Measurements from ENCODE around the gene PTPRB. TPM values are rescaled to one million over a fixed set of nuclear protein-coding genes. Genes with fewer than 3 reads are reported as not detected.

Gene PTPRB
- total and polyA plus RNA-seq, 2 experiments from 2014 or later = 0.36 to 1.7 TPM

- Histone ChIP-seq H3K27me3 (no peaks in the 10 kb centered on the region), H3K27ac (no peak overlapping the region)
- 97% methylated on average over 2 of the region's 2 CpGs for WGBS (ENCODE audit: low lambda C conversion rate, missing lambda C conversion rate)
Observed at GRCh38 chr12:70583251-70583650, 54.0 kb downstream of the PTPRB start.

GRCh38 chr12:70581208-70581607 lies 56.0 kb downstream of the PTPRB start:
- Histone ChIP-seq H4K20me1 (ENCODE audit: insufficient read depth, poor library complexity, severe bottlenecking) (no peaks in the 10 kb centered on the region), H3K9me3 (ENCODE audit: low read depth) (no peaks in the 10 kb centered on the region), H3K27ac (no peak overlapping the region), H3K4me3 (no peak overlapping the region), H3K79me2 (no peaks in the 10 kb centered on the region), H3K4me2 (no peak overlapping the region), H3K36me3 (replicated peaks; ENCODE audit: insufficient read depth, low read depth) (no peaks in the 10 kb centered on the region), H2AFZ (no peak overlapping the region), H3K27me3 (no peaks in the 10 kb centered on the region), H3K9me2 (replicated peaks; ENCODE audit: insufficient read depth) (no peaks in the 10 kb centered on the region), H3K4me1 (ENCODE audit: insufficient read depth) (no peaks in the 10 kb centered on the region)
- 96% methylated on average over 1 of the region's 1 CpG for WGBS (ENCODE audit: low lambda C conversion rate, missing lambda C conversion rate)
- DNase-seq (ENCODE audit: low spot score) = no peak
- TF ChIP-seq CTCF (IDR thresholded peaks at IDR 0.05; ENCODE audit: poor library complexity) = no peak
- TF ChIP-seq EZH2 (IDR thresholded peaks at IDR 0.05; ENCODE audit: borderline replicate concordance) = no peak
- TF ChIP-seq EZH2phosphoT487 (IDR thresholded peaks at IDR 0.05; ENCODE audit: low read depth, severe bottlenecking, unreplicated experiment) = no peak

More at GRCh38 chr12:70583251-70583650, 54.0 kb downstream of the PTPRB start:
- Histone ChIP-seq H2AFZ (no peak overlapping the region), H3K36me3 (replicated peaks; ENCODE audit: insufficient read depth, low read depth) (no peaks in the 10 kb centered on the region), H3K4me2 (no peak overlapping the region), H3K4me1 (ENCODE audit: insufficient read depth) (no peaks in the 10 kb centered on the region), H3K4me3 (no peak overlapping the region), H3K9me3 (ENCODE audit: low read depth) (no peaks in the 10 kb centered on the region), H4K20me1 (ENCODE audit: insufficient read depth, poor library complexity, severe bottlenecking) (no peaks in the 10 kb centered on the region), H3K9me2 (replicated peaks; ENCODE audit: insufficient read depth) (no peaks in the 10 kb centered on the region), H3K79me2 (no peaks in the 10 kb centered on the region)
- no peak for DNase-seq (ENCODE audit: low spot score)
- TF ChIP-seq EZH2phosphoT487 (IDR thresholded peaks at IDR 0.05; ENCODE audit: low read depth, severe bottlenecking, unreplicated experiment) = no peak
- no peak for TF ChIP-seq CTCF (IDR thresholded peaks at IDR 0.05; ENCODE audit: poor library complexity)
- TF ChIP-seq EZH2 (IDR thresholded peaks at IDR 0.05; ENCODE audit: borderline replicate concordance) = no peak

GRCh38 chr12:70577283-70577634 lies 60.0 kb downstream of the PTPRB start:
- Histone ChIP-seq H3K4me2 (no peak overlapping the region), H3K4me1 (ENCODE audit: insufficient read depth) (no peaks in the 10 kb centered on the region), H3K4me3 (no peak overlapping the region), H3K9me2 (replicated peaks; ENCODE audit: insufficient read depth) (no peaks in the 10 kb centered on the region), H2AFZ (no peak overlapping the region), H3K27ac (no peak overlapping the region), H3K27me3 (no peaks in the 10 kb centered on the region), H3K79me2 (no peaks in the 10 kb centered on the region), H3K36me3 (replicated peaks; ENCODE audit: insufficient read depth, low read depth) (no peaks in the 10 kb centered on the region), H3K9me3 (ENCODE audit: low read depth) (no peaks in the 10 kb centered on the region), H4K20me1 (ENCODE audit: insufficient read depth, poor library complexity, severe bottlenecking) (no peaks in the 10 kb centered on the region)
- DNase-seq (ENCODE audit: low spot score) = no peak
- TF ChIP-seq EZH2phosphoT487 (IDR thresholded peaks at IDR 0.05; ENCODE audit: low read depth, severe bottlenecking, unreplicated experiment) = no peak
- WGBS (ENCODE audit: low lambda C conversion rate, missing lambda C conversion rate) = 12% methylated on average over 3 of the region's 3 CpGs

- Histone ChIP-seq H3K9me3 (ENCODE audit: low read depth) (no peaks in the 10 kb centered on the region), H3K79me2 (no peaks in the 10 kb centered on the region), H3K4me1 (ENCODE audit: insufficient read depth) (no peaks in the 10 kb centered on the region), H3K27ac (no peak overlapping the region), H3K27me3 (no peaks in the 10 kb centered on the region), H4K20me1 (ENCODE audit: insufficient read depth, poor library complexity, severe bottlenecking) (no peaks in the 10 kb centered on the region), H2AFZ (no peak overlapping the region), H3K9me2 (replicated peaks; ENCODE audit: insufficient read depth) (no peaks in the 10 kb centered on the region), H3K4me3 (no peak overlapping the region), H3K4me2 (no peak overlapping the region), H3K36me3 (replicated peaks; ENCODE audit: insufficient read depth, low read depth) (no peaks in the 10 kb centered on the region)
- TF ChIP-seq EZH2phosphoT487 (IDR thresholded peaks at IDR 0.05; ENCODE audit: low read depth, severe bottlenecking, unreplicated experiment) (no peak), EZH2 (IDR thresholded peaks at IDR 0.05; ENCODE audit: borderline replicate concordance) (no peak), CTCF (IDR thresholded peaks at IDR 0.05; ENCODE audit: poor library complexity) (peak; percentile 93)
- 65% methylated on average over 18 of the region's 19 CpGs for WGBS (ENCODE audit: low lambda C conversion rate, missing lambda C conversion rate)
- peak; percentile 82 for DNase-seq (ENCODE audit: low spot score)
Observed at GRCh38 chr12:70576341-70577282, 60.6 kb downstream of the PTPRB start.

Data from hepatocyte (in vitro differentiated cells).